ENCODE data around the gene CLK1. TPM values are rescaled to one million over a fixed set of nuclear protein-coding genes. Genes with fewer than 3 reads are reported as not detected.

The CLK1 gene
- total RNA-seq, 2 experiments from 2014 or later: 74.9 to 104 TPM

- no TSS peak for BruUV-seq (replicated peaks)
- no peak for TF ChIP-seq EZH2phosphoT487 (IDR thresholded peaks at IDR 0.05; ENCODE audit: borderline replicate concordance, low read depth, low read length)
- TF ChIP-seq CTCF (conservative IDR thresholded peaks at IDR 0.05; ENCODE audit: low read length): no peak
- no peak for DNase-seq (ENCODE audit: low spot score)
Observed at GRCh38 chr2:200869014-200869413, 4.6 kb upstream of the CLK1 start.

GRCh38 chr2:200863782-200864175, 679 bp downstream of the CLK1 start:
- intact Hi-C loops (cut with micrococcal nuclease; ENCODE audit: unreplicated experiment): loop anchor here (1.0 to 2.0 kb wide), 3 partner anchors 26 to 151 kb away; partner anchors contain the start of genes NIF3L1 and PPIL3
- H3K9me2 ChIP-seq (ENCODE audit: insufficient read depth, low read length): no peaks in the 10 kb centered on the region
- peak overlapping the region; percentile 86; the same call in 1 of the 2 replicates for H2AFZ ChIP-seq (ENCODE audit: low read length)
- POLR2A ChIA-PET: interaction anchor here (0.6 to 2.6 kb wide), 10 partner anchors 11 to 207 kb away, joined by 3 to 22 read pairs (median 3); partner anchors contain the start of genes NIF3L1 and PPIL3
- H3K4me3 ChIP-seq (ENCODE audit: low read depth, low read length, poor library complexity, severe bottlenecking): peak overlapping the region; percentile 82
- H4K20me1 ChIP-seq (ENCODE audit: insufficient read depth, low read length): peaks cover 27% of the 10 kb centered on the region; the same call in 1 of the 2 replicates
- peak; percentile 40 for DNase-seq (ENCODE audit: low spot score)
- peaks cover 53% of the 10 kb centered on the region for H3K79me2 ChIP-seq (ENCODE audit: insufficient read depth, low read depth, low read length)
- peaks cover 25% of the 10 kb centered on the region for H3K4me1 ChIP-seq (ENCODE audit: insufficient read depth, low read length, poor library complexity, severe bottlenecking)
- CTCF ChIA-PET (ENCODE audit: unreplicated experiment): no interaction called here
- no peak for TF ChIP-seq CTCF (conservative IDR thresholded peaks at IDR 0.05; ENCODE audit: low read length)
- no peak for TF ChIP-seq EZH2phosphoT487 (IDR thresholded peaks at IDR 0.05; ENCODE audit: borderline replicate concordance, low read depth, low read length)
- no peaks in the 10 kb centered on the region for H3K9me3 ChIP-seq (ENCODE audit: low read length)
- peak overlapping the region; percentile 88 for H3K4me2 ChIP-seq (ENCODE audit: low read length)
- BruUV-seq (replicated peaks): no TSS peak
- H3K27ac ChIP-seq (ENCODE audit: low read depth, low read length, poor library complexity, severe bottlenecking): peak overlapping the region; percentile 89
- H3K36me3 ChIP-seq (ENCODE audit: insufficient read depth, low read length): peaks cover 48% of the 10 kb centered on the region

More at GRCh38 chr2:200869014-200869413, 4.6 kb upstream of the CLK1 start:
- ChIA-PET CTCF (ENCODE audit: unreplicated experiment) (no interaction called here), POLR2A (interaction anchor here (0.9 to 1.5 kb wide), 3 partner anchors 9 to 24 kb away, joined by 3 to 10 read pairs (median 4); no protein-coding TSS in a partner anchor)
- no peak overlapping the region for H3K4me3 ChIP-seq (ENCODE audit: low read depth, low read length, poor library complexity, severe bottlenecking)
- H3K9me2 ChIP-seq (ENCODE audit: insufficient read depth, low read length): no peaks in the 10 kb centered on the region
- H3K4me2 ChIP-seq (ENCODE audit: low read length): no peak overlapping the region
- no peak overlapping the region for H2AFZ ChIP-seq (ENCODE audit: low read length)
- peaks cover 45% of the 10 kb centered on the region for H3K36me3 ChIP-seq (ENCODE audit: insufficient read depth, low read length)
- H3K9me3 ChIP-seq (ENCODE audit: low read length): no peaks in the 10 kb centered on the region
- no peaks in the 10 kb centered on the region for H4K20me1 ChIP-seq (ENCODE audit: insufficient read depth, low read length)
- intact Hi-C loops (cut with micrococcal nuclease; ENCODE audit: unreplicated experiment): no loop called here
- H3K27ac ChIP-seq (ENCODE audit: low read depth, low read length, poor library complexity, severe bottlenecking): no peak overlapping the region
- H3K79me2 ChIP-seq (ENCODE audit: insufficient read depth, low read depth, low read length): peaks cover under 1% of the 10 kb centered on the region; the same call in 1 of the 2 replicates
- peaks cover 15% of the 10 kb centered on the region for H3K4me1 ChIP-seq (ENCODE audit: insufficient read depth, low read length, poor library complexity, severe bottlenecking)

- BruUV-seq (replicated peaks): TSS peak; percentile 48
- intact Hi-C loops (cut with micrococcal nuclease; ENCODE audit: unreplicated experiment): loop anchor here (2.0 kb wide), 2 partner anchors 50 to 150 kb away; no protein-coding TSS in a partner anchor
- Histone ChIP-seq H4K20me1 (ENCODE audit: insufficient read depth, low read length) (peaks cover 27% of the 10 kb centered on the region; the same call in 1 of the 2 replicates), H3K79me2 (ENCODE audit: insufficient read depth, low read depth, low read length) (peaks cover 65% of the 10 kb centered on the region), H2AFZ (ENCODE audit: low read length) (no peak overlapping the region), H3K4me3 (ENCODE audit: low read depth, low read length, poor library complexity, severe bottlenecking) (peak overlapping the region; percentile 82), H3K9me3 (ENCODE audit: low read length) (no peaks in the 10 kb centered on the region), H3K27ac (ENCODE audit: low read depth, low read length, poor library complexity, severe bottlenecking) (peak overlapping the region; percentile 89), H3K4me1 (ENCODE audit: insufficient read depth, low read length, poor library complexity, severe bottlenecking) (peaks cover 22% of the 10 kb centered on the region), H3K4me2 (ENCODE audit: low read length) (peak overlapping the region; percentile 88), H3K9me2 (ENCODE audit: insufficient read depth, low read length) (no peaks in the 10 kb centered on the region), H3K36me3 (ENCODE audit: insufficient read depth, low read length) (peaks cover 60% of the 10 kb centered on the region)
- TF ChIP-seq CTCF (conservative IDR thresholded peaks at IDR 0.05; ENCODE audit: low read length): no peak
- no peak for TF ChIP-seq EZH2phosphoT487 (IDR thresholded peaks at IDR 0.05; ENCODE audit: borderline replicate concordance, low read depth, low read length)
- CTCF ChIA-PET (ENCODE audit: unreplicated experiment): no interaction called here
- peak; percentile 63 for DNase-seq (ENCODE audit: low spot score)
- POLR2A ChIA-PET: no interaction called here
Observed at GRCh38 chr2:200862532-200863000, 1.9 kb downstream of the CLK1 start.
